HL-60 (cell line): Measurements from ENCODE around the gene CRYBA4.

Experiments
- DNase-seq, 2 experiments: peaks; one replicate each; pipeline ENCODE4 v3.0.0-alpha.2; 2010 to 2020; ENCODE audit warnings: low read depth in 1 of 2, low spot score in 1 of 2
- H3K27ac ChIP-seq: fragments of 250-450 bp; sonication (Bioruptor Pico); replicated peaks from 2 replicates; pipeline ENCODE4 v1.5.1; 2020; ENCODE audit warnings: mild to moderate bottlenecking, moderate library complexity
- H3K27me3 ChIP-seq: fragments of 250-450 bp; sonication (Bioruptor Pico); 2 replicates; pipeline ENCODE4 v1.5.1; 2021; ENCODE audit warnings: mild to moderate bottlenecking, moderate library complexity; ENCODE audit not compliant: insufficient read depth, poor library complexity, severe bottlenecking
- H3K4me3 ChIP-seq: replicated peaks from 2 replicates; pipeline ENCODE4 v1.5.1; 2011; ENCODE audit warnings: mild to moderate bottlenecking, control low read depth, low read length; ENCODE audit not compliant: insufficient read depth
- GABPA ChIP-seq: IDR thresholded peaks from 2 replicates; pipeline ENCODE4 v1.6.1; 2012; ENCODE audit warnings: low read depth
- POLR2AphosphoS5 ChIP-seq: IDR thresholded peaks from 2 replicates; pipeline ENCODE4 v1.6.1; 2012; ENCODE audit warnings: low read depth
- SPI1 ChIP-seq: IDR thresholded peaks from 2 replicates; pipeline ENCODE4 v1.6.1; 2012; ENCODE audit warnings: low read depth, mild to moderate bottlenecking, borderline replicate concordance
- TF ChIP-seq, protein P1 (sequence below): IDR thresholded peaks from 2 replicates; pipeline ENCODE4 v1.6.1; 2012; ENCODE audit warnings: low read depth; ENCODE audit not compliant: insufficient replicate concordance
- TF ChIP-seq, protein P2 (sequence below): IDR thresholded peaks from one replicate; pipeline ENCODE4 v1.5.1; 2011; ENCODE audit warnings: low read length, control low read depth, inconsistent platforms; ENCODE audit not compliant: insufficient read depth

Gene CRYBA4

DNA sequence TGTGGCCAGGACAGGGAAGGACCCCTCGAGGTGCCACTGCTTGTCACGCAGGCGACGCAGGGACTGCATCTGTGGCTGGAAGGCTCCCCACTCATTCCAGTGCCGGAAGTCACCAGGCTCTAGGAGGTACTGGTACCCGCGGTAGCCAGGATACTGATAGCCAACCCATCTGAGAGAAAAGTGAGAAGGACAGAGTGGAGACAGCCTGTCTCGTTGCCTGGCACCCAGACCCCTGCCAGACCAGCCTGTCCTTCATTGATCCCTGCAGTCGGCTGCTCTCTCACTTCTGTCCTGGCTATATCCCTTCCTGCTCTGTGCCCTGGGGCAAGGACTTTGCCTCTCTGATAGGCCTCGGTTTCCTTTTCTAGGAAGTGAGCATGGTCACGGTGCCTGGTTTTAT, 22.3 kb upstream of the CRYBA4 start:
- TF ChIP-seq POLR2AphosphoS5 (no peak), GABPA (no peak)
- Histone ChIP-seq H3K4me3 (no peak overlapping the region), H3K27ac (no peak overlapping the region), H3K27me3 (no peaks in the 10 kb centered on the region)
- no peak for DNase-seq

DNA sequence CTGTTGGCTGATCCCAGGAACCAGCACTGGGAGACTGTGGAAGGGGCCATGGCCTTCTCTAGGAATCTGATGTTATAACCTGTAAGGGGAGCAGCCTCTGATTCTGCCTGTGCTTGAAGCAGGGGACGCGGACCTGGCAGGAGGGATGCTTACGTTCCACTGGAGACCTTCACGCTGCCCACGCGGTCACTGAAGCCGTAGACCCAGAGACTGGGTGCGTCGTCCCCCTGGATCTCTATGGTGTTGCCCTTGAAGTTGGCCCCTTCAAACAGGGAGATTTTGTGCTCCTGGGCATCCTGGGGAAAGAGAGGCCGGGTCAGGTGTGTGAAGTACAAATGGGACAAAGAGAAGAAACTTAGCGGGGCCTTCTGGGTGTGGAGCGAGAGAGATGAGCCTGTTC, 20.0 kb upstream of the CRYBA4 start:
- Histone ChIP-seq H3K4me3 (no peak overlapping the region), H3K27ac (no peak overlapping the region), H3K27me3 (no peaks in the 10 kb centered on the region)
- TF ChIP-seq POLR2AphosphoS5: no peak
- TF ChIP-seq, protein P1, sequence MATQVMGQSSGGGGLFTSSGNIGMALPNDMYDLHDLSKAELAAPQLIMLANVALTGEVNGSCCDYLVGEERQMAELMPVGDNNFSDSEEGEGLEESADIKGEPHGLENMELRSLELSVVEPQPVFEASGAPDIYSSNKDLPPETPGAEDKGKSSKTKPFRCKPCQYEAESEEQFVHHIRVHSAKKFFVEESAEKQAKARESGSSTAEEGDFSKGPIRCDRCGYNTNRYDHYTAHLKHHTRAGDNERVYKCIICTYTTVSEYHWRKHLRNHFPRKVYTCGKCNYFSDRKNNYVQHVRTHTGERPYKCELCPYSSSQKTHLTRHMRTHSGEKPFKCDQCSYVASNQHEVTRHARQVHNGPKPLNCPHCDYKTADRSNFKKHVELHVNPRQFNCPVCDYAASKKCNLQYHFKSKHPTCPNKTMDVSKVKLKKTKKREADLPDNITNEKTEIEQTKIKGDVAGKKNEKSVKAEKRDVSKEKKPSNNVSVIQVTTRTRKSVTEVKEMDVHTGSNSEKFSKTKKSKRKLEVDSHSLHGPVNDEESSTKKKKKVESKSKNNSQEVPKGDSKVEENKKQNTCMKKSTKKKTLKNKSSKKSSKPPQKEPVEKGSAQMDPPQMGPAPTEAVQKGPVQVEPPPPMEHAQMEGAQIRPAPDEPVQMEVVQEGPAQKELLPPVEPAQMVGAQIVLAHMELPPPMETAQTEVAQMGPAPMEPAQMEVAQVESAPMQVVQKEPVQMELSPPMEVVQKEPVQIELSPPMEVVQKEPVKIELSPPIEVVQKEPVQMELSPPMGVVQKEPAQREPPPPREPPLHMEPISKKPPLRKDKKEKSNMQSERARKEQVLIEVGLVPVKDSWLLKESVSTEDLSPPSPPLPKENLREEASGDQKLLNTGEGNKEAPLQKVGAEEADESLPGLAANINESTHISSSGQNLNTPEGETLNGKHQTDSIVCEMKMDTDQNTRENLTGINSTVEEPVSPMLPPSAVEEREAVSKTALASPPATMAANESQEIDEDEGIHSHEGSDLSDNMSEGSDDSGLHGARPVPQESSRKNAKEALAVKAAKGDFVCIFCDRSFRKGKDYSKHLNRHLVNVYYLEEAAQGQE: no peak
- no peak for TF ChIP-seq GABPA
- no peak for TF ChIP-seq SPI1
- DNase-seq: no peak

DNA sequence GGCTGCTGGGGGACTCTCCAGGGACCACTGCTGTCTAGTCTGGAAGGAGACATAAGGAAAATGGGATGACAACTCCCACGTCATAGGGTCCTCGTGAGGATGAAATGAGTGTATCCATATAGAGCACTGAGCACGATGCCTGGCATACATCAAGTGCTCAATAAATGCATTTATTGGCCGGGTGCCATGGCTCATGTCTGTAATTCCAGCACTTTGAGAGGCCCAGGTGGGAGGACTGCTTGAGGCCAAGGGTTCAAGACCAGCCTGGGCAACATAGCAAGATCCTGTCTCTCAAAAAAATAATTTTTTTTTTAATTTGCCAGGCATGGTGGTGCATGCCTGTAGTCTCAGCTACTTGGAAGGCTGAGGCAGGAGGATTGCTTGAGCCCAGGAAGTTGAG, 19.6 kb upstream of the CRYBA4 start:
- Histone ChIP-seq H3K27ac (no peak overlapping the region), H3K27me3 (no peaks in the 10 kb centered on the region), H3K4me3 (no peak overlapping the region)
- no peak for TF ChIP-seq SPI1
- TF ChIP-seq, protein P1: no peak
- no peak for TF ChIP-seq GABPA
- TF ChIP-seq POLR2AphosphoS5: no peak
- TF ChIP-seq, protein P2, sequence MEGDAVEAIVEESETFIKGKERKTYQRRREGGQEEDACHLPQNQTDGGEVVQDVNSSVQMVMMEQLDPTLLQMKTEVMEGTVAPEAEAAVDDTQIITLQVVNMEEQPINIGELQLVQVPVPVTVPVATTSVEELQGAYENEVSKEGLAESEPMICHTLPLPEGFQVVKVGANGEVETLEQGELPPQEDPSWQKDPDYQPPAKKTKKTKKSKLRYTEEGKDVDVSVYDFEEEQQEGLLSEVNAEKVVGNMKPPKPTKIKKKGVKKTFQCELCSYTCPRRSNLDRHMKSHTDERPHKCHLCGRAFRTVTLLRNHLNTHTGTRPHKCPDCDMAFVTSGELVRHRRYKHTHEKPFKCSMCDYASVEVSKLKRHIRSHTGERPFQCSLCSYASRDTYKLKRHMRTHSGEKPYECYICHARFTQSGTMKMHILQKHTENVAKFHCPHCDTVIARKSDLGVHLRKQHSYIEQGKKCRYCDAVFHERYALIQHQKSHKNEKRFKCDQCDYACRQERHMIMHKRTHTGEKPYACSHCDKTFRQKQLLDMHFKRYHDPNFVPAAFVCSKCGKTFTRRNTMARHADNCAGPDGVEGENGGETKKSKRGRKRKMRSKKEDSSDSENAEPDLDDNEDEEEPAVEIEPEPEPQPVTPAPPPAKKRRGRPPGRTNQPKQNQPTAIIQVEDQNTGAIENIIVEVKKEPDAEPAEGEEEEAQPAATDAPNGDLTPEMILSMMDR: no peak
- no peak for DNase-seq

DNA sequence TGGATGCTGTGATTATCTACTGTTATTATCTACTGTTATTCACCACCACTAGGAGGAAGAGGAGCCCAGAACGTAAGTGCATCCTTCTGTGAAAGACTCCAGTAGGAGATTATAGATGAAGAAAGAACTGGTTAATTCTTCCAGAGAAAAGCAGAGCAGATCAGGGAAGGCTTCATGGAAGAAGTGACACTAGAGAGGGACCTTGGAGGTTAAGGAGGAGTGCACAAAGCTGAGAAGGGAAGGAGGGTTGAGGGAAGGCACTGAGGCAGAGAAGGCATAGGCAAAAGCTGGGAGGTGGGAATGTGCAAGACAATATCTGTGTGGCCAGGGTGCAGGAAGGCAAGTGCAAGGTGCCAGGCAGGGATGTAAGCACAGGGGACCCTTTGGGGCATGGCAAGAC, 17.4 kb upstream of the CRYBA4 start:
- H3K27me3 ChIP-seq: no peaks in the 10 kb centered on the region

More for the DNA sequence above, 17.4 kb upstream of the CRYBA4 start:
- TF ChIP-seq GABPA (no peak), SPI1 (no peak), POLR2AphosphoS5 (no peak)
- TF ChIP-seq, protein P2: no peak
- TF ChIP-seq, protein P1: no peak
- no peak overlapping the region for H3K27ac ChIP-seq
- H3K4me3 ChIP-seq: no peak overlapping the region
- DNase-seq: no peak
